Forelimb muscle (tissue), 1 donor: ENCODE measurements around the gene FBXO46. TPM values are rescaled to one million over a fixed set of nuclear protein-coding genes. Genes with fewer than 3 reads are reported as not detected.
A peak's percentile ranks its signal among the peaks of the same experiment; 100 is the strongest.

ENCODE experiments used
- DNase-seq: peaks from one replicate; pipeline ENCODE4 v3.0.0-alpha.2; 2013; ENCODE audit warnings: low read depth
- polyA plus RNA-seq: library from polyadenylated mRNA; unstranded; fragments of 120-200 nt; gene quantifications from one replicate; pipeline ENCODE4 v1.2.1, GENCODE V29; 2013; ENCODE audit not compliant: insufficient read length

Gene FBXO46, protein sequence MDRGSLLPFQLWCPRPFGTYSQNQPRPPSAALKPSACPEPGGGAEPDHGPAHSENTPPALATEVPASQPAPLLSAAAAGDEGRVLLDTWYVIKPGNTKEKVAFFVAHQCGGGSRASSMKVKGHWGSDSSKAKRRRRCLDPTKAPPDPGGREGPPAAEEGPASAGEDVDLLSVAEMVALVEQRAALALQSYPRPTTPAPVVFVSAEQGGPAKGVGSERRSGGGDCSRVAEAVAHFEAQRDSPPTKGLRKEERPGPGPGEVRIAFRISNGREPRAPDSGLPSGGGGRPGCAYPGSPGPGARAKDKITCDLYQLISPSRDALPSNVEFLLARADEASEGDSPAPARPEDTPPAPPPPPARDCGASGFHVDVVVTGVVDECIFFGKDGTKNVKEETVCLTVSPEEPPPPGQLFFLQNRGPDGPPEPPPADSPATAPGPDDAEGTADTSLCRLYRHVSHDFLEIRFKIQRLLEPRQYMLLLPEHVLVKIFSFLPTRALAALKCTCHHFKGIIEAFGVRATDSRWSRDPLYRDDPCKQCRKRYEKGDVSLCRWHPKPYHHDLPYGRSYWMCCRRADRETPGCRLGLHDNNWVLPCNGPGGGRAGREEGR
- 13.5 TPM for polyA plus RNA-seq

DNA sequence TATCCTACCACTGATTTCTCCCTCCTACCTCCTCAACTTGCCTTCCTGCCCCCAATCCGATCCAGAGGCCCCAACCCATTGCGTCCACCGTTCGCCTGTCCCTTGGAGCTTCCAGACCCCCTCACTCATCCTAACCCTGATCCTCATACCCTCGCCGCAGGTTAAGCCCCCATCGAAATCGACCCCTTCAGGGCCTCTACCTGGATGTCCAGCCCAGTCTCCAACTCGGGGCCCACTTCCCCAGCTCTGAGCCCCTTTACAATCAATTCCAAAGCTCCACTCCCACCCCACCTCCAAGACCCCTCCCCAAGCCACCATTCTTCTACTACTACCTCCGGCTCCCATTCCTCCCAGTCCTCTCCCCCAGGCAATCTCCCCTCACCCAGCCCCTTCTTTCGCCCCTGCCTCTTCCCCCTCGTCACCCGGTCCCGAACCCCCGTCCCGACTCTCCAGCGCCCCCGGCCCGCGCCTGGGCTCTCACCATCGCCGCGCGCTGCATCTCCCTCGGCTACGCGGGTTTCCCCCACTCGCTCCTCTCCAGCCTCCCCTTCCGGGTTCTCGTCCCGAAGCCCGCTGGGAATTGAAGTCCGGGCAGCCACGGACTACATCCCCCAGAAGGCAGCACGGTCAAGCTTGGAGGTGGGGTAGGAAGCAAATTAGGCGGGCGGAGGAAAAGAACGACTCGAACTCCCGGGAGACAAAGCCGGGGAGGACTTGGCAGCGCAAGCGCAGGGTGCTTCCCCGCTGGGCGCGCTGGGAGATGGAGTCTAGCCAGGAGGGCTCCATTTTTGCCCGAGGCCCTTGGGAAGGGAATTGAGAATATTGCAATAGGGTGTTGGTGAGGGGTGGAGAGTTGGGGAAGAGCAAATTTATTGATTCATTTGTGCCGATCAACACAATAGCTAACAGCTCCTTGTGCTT lies at the start of gene FBXO46:
Gene FBXO46, minus strand, starts transcription at position 529 of the 921 bp plus-strand sequence. CDS start 17,401 bp downstream, outside the sequence.
- DNase-seq, result peak; percentile 88

GRCh38 chr19:45780146-45780447 lies 49.4 kb upstream of the FBXO46 start:
- DNase-seq, result no peak

- DNase-seq, result no peak
Observed at GRCh38 chr19:45779231-45780145, 48.8 kb upstream of the FBXO46 start.

DNA sequence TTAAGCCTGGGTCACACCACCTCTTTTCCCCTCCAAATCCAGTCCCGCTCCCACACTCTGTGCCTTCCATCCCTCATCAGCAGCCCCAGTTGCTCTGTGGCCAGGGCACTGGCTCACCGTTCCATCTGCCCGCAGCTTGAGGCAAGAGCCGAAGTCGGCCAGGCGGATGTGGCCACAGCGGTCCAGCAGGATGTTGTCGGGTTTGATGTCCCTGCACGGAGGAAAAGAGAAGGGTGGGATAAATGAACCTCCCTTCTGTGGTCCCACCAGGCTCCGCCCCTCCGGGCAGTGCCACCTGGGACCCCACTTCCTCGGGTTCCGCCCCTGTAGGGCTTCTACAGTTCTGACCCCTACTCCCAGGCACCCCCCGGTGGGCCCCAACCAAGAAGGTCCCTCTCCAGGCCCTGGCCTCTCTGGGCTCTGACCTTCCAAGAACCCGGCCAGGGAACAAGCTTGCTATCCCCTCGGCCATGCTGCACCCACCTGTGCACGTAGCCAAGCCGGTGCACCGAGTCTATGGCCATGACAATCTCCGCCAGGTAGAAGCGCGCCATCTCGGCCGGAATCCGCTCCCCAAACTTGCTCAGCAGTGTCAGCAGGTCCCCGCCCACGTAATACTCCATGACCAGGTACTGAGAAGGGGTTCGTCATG lies 47.4 kb upstream of the FBXO46 start:
- DNase-seq, result no peak

DNA sequence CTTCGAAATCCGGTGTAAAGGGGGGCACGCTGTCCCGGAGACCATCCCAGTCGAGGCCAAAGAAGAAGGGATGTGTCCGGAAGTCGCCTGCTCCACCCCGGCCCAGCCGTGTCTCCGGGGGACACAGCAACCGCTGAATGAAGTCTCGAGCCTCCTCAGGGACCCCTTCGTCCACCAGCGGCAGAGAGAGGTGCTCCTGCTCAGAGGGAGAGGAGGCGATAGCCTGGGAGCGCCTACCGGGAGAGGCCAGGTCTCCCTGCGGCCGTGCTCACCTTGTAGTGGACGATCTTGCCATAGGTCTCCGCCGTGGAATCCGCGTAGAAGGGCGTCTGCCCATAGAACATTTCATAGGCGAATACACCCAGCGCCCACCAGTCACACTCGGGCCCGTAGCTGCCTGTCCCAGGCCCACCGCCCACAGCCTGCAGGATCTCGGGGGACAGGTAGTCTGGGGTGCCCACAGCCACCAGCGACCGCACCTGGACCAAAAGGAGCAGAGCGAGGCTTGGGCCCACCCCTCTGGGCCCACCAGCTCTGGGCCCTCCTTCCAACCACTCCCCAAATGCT lies 46.8 kb upstream of the FBXO46 start:
- DNase-seq, result no peak

DNA sequence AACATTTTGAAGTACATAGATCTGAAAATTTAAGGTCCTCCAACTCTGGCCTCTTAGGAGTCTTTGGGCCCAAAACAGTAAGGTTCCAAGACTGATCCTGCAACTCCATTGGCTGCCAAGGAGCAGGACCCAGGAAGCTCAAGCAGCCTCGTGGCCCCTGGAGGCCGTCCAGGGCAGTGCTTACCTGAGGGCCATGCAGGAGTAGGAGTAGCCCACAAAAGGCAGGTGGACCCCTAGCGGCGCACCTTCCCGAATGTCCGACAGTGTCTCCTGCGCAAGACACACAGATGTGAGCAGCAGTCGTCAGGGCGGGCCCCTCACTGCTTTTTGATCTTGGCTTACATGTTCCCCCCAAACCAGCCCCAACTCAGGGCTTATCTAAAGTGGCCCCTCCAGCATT lies 44.1 kb upstream of the FBXO46 start:
- no peak for DNase-seq

DNA sequence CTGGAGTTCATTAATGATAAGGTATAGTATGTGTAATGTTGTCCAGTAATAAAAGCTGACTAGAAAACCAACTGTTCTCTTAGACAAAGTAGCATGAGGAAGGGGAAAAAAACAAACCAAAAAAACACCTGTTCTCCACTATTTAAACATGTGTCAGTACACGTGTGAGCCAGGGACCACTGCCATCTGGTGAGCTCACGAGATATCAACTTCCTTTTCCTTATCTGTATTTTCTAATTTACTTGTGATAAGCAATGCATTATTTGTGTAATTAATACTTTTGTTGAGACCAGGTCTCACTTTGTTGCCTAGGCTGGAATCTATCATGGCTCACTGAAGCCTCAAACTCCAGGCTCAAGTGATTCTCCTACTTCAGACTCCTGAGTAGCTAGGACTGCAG lies 42.7 kb upstream of the FBXO46 start:
- DNase-seq, result no peak

DNA sequence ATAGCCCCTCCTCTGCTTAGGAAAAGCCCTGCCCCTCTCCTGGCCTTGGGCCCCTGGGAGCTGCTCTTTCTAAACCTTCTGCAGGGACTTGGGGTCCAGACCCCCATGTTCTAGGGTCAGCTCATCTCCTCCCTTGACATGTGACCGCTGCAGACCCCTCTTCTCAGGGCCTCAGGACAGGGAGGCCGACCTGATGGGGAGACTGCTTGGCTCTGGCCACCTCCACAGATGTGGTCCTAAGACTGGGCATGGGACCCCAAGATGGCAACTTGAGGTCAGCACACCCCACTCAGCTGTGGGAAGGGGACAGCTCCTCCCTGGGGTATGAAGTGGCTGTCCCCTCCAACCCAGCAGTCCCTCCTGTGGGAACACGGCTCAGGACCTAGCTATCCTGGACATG lies 42.2 kb upstream of the FBXO46 start:
- no peak for DNase-seq

DNA sequence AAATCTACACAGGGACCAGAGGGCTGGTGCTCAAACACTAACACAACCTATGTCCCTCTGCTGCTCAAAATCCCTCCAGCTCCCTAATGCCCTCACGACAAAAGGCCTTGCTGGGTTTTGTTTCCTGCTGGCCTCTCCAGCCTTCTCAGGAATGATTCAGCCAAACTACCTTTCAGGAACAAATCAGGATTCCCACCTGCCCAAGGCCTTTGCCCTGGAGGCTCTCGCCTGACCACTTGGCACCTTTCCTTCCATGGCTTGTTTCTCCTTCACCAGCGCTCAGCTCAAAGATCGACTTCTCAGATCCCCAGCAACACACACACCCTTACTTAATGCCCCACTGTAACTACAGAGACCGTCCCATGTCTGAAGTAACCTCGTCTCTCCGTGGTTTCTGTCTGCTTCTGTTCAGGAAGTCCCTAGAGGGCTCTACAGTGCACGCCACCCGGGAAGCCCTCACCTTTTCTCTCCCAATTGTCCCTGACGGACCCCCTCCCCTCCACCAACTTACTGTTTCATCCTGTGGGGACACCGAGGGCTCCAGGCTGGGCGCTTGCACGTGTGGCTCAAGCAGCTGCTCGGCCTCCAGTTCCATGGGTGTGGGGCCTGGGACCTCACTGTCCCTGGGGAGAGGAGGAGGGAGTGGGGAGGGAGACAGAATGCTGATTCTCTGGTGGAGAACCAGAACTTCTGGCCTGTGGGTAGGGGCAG lies 41.6 kb upstream of the FBXO46 start:
- DNase-seq, result no peak

DNA sequence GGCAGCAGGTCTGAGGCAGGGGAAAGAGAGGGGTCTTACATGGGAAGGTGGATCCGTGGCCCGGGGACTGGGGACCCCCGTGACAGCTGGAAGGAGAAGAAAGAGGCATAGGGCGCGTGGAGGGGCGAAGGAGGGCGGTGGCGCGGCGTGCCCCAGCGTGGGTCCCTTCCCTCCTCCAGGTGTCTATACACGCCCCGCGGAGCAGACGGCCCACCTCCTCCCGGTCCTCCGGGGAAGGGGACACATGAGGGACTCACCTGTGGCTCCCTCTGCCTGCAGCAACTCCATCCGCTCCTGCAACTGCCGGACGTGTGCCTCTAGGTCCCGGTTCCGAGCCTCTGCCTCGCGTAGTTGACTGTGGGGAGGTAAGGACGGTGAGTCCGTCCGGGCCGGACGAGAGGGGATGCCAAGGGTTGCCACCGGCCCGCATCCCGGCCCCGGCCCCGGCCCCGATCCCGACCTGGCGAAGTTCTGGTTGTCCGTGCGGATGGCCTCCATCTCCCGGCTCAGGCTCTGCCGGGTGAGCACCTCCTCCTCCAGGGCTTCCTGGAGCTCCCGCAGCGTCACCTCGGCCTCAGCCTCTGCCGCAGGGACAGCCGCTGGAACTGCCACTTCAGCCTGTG lies 40.7 kb upstream of the FBXO46 start:
- DNase-seq, result no peak

DNA sequence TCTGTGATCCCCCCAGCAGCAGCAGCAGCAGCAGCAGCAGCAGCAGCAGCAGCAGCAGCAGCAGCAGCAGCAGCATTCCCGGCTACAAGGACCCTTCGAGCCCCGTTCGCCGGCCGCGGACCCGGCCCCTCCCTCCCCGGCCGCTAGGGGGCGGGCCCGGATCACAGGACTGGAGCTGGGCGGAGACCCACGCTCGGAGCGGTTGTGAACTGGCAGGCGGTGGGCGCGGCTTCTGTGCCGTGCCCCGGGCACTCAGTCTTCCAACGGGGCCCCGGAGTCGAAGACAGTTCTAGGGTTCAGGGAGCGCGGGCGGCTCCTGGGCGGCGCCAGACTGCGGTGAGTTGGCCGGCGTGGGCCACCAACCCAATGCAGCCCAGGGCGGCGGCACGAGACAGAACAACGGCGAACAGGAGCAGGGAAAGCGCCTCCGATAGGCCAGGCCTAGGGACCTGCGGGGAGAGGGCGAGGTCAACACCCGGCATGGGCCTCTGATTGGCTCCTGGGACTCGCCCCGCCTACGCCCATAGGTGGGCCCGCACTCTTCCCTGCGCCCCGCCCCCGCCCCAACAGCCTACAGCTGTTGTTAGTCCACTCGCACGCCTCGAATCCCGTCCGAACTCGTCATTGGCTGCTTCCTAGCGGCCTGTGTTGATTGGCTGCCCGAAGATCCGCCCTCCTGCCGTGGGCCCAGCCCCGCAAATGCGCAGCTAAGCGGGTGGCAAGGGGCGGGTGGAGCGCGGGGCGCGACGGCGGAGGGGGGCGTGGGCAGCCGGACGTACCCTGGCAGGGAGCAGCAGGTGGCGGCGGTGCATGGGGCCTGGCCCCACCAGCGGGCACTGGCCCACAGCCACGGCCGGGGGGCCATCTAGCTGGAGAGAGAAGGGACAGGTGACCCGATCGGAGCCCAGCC lies 39.8 kb upstream of the FBXO46 start:
- DNase-seq, result peak; percentile 86

DNA sequence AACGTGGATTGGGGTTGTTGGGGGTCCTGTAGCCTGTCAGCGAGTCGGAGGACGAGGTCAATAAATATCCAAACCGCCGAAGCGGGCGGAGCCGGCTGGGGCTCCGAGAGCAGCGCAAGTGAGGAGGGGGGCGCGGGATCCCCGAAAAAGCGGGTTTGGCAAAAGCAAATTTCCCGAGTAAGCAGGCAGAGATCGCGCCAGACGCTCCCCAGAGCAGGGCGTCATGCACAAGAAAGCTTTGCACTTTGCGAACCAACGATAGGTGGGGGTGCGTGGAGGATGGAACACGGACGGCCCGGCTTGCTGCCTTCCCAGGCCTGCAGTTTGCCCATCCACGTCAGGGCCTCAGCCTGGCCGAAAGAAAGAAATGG lies 39.1 kb upstream of the FBXO46 start:
- DNase-seq, result no peak

- DNase-seq, result peak; percentile 87
Observed at GRCh38 chr19:45768984-45769782, 38.5 kb upstream of the FBXO46 start, which contains the start of gene SIX5. SIX5 (minus strand) TSS chr19:45769252; CDS start chr19:45768844, 408 bp downstream.

GRCh38 chr19:45768655-45768983 lies 37.9 kb upstream of the FBXO46 start:
- no peak for DNase-seq

- no peak for DNase-seq
Observed at GRCh38 chr19:45767881-45768654, 37.4 kb upstream of the FBXO46 start.

DNA sequence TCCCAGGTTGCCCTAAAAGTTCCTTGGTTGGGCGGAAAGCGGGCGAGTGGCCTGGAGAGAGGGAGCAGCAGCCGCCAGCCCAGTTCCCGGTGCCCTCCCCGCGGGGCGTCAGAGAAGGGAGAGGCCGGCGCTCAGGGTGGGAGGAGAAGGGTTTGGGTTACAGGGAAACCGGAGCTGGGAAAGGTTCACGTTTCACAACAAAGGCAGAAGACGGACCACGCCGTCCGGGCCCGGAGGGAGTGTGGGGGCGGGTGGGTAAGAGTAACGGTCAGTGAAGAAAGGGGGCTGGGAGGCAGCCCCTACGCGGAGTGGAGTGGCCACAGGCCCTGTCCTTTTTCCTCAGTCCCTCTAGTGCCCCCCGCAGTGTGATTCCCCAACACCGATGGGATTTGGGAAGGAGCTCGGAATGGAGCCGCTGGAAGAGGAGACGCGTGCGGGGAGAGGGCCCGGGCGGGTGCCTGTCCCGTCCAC lies 36.7 kb upstream of the FBXO46 start:
- peak; percentile 65 for DNase-seq
